PC-9 (cell line): ENCODE measurements around the gene P2RY8.

ENCODE experiments used
- CTCF ChIP-seq: fragments of 200-600 bp; sonication (generic); conservative IDR thresholded peaks from 2 replicates; pipeline ENCODE4 v1.6.1; 2017; ENCODE audit warnings: mixed run types, antibody characterized with exemption, mild to moderate bottlenecking, moderate library complexity
- EZH2 ChIP-seq: fragments of 200-600 bp; sonication (generic); IDR thresholded peaks from 2 replicates; pipeline ENCODE4 v1.8.0; 2017; ENCODE audit warnings: antibody characterized with exemption, low read depth

- TF ChIP-seq CTCF, result no peak
- TF ChIP-seq EZH2, result no peak
Measured at GRCh38 chrX:1424147-1424851, 112.7 kb downstream of the P2RY8 start.
